NOMO-1 treated with dmso at 0.1 percent for 144 hours (cell line): ENCODE measurements around the gene MRPL50.

Source experiments
- DNase-seq: peaks from one replicate; lab custom pipeline; 2025; ENCODE audit not compliant: unreplicated experiment; lab: John Stamatoyannopoulos, UW

The MRPL50 gene

GRCh38 chr9:101380295-101380694 is 18.1 kb downstream of the MRPL50 start:
- no peak for DNase-seq

- DNase-seq = no peak
These were observed 22.1 kb downstream of the MRPL50 start for GRCh38 chr9:101376111-101376848.

- DNase-seq = no peak
These were observed 22.9 kb downstream of the MRPL50 start for GRCh38 chr9:101375546-101375945.

- no peak for DNase-seq
These were observed 25.9 kb downstream of the MRPL50 start for GRCh38 chr9:101372327-101373118.

- DNase-seq = no peak
These were observed 26.6 kb downstream of the MRPL50 start for GRCh38 chr9:101371813-101372212.

GRCh38 chr9:101369884-101370531 is 28.4 kb downstream of the MRPL50 start:
- DNase-seq = no peak

GRCh38 chr9:101369286-101369685 is 29.1 kb downstream of the MRPL50 start:
- DNase-seq = no peak

- no peak for DNase-seq
These were observed 31.1 kb downstream of the MRPL50 start for GRCh38 chr9:101367323-101367722.

GRCh38 chr9:101366038-101366756 is 32.2 kb downstream of the MRPL50 start:
- DNase-seq = no peak

- no peak for DNase-seq
These were observed 33.2 kb downstream of the MRPL50 start for GRCh38 chr9:101365181-101365580.

GRCh38 chr9:101362450-101362849 is 36.0 kb downstream of the MRPL50 start:
- no peak for DNase-seq

GRCh38 chr9:101360647-101361046 is 37.8 kb downstream of the MRPL50 start:
- no peak for DNase-seq

- DNase-seq = no peak
These were observed 38.7 kb downstream of the MRPL50 start for GRCh38 chr9:101359679-101360078.

GRCh38 chr9:101356619-101357018 is 41.8 kb downstream of the MRPL50 start:
- no peak for DNase-seq

GRCh38 chr9:101354765-101355708 is 43.4 kb downstream of the MRPL50 start:
- no peak for DNase-seq

GRCh38 chr9:101354143-101354764 is 44.2 kb downstream of the MRPL50 start:
- DNase-seq = no peak

GRCh38 chr9:101353683-101354082 is 44.7 kb downstream of the MRPL50 start:
- DNase-seq = no peak

GRCh38 chr9:101352892-101353463 is 45.4 kb downstream of the MRPL50 start:
- no peak for DNase-seq

GRCh38 chr9:101350285-101350684 is 48.1 kb downstream of the MRPL50 start:
- DNase-seq = no peak
